Pons (tissue), 1 donor: ENCODE measurements around the gene LRRC4.

Experiments
- DNase-seq: peaks from one replicate; pipeline ENCODE4 v3.0.0-alpha.2; 2016; ENCODE audit warnings: low spot score

Gene LRRC4

DNA sequence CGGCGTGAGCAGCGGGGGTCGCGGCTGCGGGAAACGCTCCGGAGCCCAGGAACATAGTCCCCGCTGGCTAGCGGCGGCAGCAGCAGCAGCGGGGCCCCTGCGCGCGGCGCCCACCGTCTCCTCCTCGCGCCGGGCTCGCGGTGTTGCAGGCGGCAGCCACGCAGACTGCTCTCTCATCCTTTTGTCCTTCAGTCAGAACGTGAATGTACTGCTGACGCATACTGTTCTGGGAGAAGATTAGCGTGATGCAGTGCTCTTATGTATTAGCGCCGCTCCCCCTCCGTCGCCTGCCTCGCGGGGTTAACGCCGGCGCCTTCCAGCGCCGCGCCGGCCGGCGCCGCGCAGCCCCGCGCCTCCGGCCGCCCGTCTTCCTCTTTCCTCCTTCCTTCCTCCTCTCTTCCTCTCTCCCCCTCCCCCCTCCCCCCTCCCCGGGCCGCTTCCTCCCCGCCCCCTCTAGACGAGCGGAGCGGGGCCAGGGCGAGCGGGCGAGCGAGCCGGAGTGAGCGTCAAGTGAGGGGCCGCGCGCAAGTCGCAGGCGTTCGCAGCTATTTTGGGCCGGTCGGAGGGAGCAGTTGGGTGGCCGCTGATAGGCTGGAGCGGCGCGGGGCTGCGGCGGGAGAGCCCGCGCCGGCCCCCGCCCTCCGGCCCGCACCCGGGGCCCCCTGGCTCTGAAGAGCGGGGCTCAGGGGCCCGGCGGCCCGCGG, 816 bp upstream of the LRRC4 start:
- DNase-seq: peak; percentile 57

DNA sequence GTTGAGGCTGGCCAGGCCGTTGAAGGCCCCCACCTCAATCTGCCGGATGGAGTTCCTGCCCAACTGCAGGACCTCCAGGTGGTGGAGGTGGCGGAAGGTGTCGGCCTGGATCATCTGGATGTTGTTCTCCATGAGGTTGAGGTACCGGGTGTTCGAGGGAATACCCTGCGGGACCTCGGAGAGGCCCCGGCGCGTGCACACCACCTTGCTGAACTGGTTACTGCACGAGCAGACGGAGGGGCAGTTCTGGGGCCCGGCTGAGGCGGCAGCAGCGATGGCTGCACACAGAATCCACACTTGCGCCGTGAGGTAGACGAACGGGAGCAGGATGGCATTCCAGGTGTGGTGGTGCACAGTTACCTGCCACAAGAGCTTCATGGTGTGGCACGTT, 979 bp downstream of the LRRC4 start:
- DNase-seq: no peak

DNA sequence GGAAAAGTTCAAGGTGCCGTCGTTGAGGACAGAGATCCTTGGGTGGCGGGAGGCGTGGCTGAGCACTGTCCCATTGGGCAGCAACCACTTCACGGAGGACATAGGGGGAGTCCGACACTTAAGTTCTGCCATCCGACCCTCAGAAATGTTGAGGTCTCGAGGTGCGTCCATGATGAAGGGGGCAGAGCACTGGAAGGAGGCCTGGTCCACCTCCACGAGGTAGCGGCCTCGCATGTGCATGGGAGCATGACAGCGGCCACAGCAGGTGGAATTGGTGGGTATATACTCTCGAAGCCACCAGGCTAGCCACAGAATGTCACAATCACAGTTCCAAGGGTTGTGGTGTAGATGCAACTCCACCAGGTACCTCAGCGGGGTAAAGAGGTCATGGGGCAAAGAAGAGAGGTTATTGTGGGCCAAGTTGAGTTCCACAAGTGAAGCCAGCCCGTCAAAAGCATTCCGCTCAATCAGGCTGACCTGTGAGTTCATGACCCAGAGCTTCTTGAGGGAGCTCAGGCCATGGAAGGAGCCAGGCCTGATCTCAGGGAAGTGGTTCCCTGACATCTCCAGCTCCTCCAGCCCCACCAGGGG, 1.7 kb downstream of the LRRC4 start:
- no peak for DNase-seq

DNA sequence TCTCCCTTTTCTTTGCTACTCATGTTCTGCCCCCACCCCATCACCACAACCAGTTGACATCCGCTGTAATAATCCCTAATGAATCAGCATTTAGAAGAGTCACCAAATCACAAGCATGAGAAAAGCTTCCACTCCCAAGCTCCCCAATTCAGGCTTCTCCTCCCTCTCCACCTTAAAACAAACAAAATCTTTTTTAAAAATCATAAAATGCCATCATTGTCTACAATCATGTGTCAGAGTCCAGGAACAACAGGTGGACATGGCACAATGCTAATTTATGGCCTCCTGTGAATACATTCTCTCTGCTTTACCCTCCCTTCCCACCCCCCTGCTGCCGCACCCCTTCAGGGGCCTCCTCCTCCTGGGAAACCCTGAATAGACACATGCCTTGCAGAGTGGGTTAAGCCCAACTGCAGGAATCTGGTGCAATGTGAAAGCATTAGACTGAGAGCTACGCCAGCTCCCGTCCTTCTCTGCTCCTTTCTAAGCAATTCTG, 3.7 kb downstream of the LRRC4 start:
- no peak for DNase-seq

DNA sequence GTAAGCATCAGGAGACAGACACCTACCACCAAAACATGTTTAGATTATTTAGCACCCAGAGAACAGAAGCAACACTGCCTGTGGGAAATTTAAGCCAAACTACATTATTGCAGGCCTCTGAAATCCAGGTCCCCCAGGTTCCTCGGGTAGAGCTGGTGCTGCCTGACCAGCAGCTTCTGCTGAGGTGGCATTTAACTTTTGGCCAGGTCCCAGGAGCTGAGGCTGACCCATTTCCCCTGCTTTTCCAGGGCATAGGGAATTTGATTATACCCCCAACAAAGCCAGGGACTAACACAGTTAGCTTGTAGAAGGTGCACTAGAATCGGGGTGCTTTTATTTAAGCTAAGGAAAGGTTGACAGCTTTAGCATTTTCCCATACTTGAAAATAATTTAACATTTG, 4.7 kb downstream of the LRRC4 start:
- DNase-seq: no peak

DNA sequence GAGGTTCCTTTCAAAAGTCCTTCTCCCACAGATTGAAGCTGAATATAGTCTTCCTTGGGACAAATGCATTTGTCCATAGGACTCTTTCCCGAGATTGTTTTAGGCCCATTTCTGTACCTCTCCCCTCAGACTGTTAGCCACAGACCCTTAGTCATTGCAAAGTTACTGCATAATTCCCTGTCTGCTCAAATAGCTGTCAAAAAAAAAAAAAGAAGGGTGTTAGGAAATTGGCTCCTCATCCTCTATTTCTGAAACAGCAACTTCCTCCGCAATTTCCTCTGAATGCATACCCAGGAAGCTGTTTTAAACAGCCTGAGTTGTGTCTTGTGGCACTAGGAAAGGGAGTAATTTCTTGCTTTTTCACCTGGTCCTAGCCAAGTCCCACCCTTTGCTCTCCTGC, 5.4 kb downstream of the LRRC4 start:
- DNase-seq: no peak

DNA sequence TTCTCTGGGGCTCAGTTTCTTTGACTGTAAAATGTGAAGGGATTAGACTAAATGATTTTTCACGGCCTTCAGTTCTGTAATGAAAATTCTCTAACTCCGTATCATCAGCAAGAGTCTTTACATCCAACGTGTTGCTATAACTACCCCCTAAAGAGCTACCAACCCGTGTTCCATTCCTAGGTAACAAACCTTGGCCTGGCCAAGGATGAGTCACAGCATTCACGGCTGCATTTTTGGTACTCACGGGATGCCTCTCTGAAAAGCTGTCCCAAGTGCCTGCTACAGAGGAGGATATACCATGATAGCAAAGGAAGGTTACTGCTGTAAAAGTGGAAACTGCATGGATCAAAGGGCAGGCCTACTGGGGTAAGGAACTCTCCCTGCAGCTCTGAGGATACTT, 5.9 kb downstream of the LRRC4 start:
- no peak for DNase-seq

DNA sequence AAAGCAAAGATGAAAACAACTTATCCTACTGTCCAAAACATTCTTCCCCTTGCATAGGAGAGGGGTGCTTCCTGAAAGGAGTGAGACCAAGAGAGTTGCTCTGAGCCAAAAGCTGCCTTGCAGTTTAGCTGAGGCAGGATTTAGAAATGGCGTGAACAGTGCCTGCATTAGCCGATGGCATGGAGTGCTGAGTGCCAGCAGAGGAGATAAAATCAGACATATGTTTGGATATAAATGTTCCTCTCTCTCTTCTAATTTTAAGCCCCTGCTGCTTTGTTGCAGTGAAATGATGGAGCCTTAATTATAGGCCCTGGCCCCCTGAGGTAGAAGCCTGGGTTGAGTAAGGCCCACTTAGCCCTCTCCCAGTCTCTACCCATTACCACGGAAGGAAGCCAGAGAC, 7.1 kb downstream of the LRRC4 start:
- DNase-seq: no peak

DNA sequence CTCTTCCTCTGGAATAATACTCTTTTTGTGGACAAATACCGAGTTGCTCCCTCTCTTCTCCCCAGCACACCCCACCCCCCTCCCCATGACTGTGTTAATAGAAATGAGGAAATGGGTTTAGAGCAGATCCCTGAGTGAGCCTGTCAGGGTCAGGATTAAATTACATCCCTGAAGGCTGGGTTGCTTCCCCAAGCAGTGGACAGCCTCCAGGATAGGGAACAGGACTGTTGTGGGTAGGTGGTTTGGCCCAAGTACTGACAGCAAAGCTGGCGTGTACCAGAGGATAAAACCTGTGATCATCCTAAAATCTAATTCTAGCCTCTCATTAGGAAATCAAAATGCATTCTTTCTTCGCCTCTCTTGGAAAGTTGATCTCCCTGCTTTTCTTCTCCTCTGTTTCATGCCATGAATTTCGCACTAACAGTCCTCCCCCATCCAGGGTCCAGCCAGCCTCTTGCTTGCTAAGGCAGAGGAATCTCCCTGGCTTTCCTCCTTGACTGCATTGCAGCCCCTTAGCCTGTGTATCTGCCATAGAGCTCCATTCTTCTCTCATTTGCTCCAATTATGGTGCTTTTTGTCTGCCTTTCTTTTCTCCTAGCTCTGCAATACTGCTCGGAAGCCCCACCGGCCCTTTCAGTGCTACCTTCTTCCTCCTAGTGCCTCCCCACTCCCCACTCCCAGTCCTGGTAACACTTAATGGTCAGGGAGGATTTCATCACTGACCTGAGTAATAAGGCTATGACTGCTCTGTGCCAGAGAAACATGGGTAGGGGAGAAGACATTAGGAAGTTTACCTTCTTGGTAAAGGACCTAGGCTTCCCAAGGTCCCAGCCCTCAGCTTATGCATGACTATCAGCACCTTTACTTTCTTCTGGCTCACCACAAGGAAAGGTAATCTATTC, 8.4 kb downstream of the LRRC4 start:
- no peak for DNase-seq

DNA sequence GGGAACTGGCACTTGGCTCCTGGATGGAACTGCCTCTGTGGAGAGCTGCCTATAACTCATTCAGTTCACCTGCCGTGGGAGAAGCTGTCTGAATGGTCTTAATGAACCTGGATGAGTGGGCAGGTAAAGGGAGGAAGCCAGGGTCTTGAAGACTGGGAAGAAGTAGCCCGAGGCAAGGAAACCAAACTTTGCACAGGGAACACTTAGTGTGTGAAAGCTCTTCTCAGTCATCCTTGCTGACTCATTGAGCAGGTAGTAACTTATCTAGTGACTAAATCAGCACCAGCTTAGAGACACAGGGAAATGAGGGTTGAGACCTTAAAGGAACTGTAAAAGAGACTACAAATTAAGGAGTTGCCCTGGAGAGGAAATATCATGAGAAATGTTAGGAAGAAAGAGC, 9.9 kb downstream of the LRRC4 start:
- DNase-seq: no peak

DNA sequence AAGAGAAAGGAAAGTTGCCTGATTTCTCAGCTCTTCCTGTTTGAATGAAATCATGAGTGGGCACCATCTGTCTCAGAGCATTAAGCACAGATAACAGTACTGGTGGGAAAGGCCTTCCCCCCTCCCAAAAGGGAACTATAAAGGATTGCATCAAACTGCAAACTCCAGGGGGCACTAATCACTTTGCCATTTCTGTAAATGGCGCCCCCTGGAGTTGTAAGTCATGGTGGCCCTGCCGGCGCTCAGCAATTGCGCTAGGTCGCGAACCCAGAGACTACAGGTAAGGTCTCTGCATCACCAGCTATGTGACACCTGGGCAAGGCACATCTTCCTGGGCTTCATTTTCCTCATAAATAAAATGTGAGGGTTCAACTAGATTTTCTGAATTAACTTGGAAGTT, 11.1 kb downstream of the LRRC4 start:
- no peak for DNase-seq

DNA sequence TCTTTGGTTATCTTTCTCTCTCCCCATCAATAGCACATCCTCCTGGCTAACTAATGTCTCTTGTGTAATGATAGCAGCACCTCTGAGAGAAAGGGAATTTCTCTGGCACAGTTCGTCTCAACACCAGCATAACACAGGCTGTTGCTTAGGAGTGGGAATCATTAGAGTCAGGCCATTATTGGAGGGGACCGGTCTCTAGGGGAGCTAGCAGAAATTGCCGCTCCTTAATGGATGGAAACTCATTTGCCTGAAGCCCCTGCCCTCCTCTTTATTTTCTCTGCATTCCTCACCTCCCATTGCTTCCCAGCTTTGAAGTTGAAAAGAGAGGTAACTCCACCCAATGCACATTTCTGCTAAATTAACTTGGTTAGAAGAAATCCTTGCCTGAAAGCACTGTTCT, 11.9 kb downstream of the LRRC4 start:
- no peak for DNase-seq

DNA sequence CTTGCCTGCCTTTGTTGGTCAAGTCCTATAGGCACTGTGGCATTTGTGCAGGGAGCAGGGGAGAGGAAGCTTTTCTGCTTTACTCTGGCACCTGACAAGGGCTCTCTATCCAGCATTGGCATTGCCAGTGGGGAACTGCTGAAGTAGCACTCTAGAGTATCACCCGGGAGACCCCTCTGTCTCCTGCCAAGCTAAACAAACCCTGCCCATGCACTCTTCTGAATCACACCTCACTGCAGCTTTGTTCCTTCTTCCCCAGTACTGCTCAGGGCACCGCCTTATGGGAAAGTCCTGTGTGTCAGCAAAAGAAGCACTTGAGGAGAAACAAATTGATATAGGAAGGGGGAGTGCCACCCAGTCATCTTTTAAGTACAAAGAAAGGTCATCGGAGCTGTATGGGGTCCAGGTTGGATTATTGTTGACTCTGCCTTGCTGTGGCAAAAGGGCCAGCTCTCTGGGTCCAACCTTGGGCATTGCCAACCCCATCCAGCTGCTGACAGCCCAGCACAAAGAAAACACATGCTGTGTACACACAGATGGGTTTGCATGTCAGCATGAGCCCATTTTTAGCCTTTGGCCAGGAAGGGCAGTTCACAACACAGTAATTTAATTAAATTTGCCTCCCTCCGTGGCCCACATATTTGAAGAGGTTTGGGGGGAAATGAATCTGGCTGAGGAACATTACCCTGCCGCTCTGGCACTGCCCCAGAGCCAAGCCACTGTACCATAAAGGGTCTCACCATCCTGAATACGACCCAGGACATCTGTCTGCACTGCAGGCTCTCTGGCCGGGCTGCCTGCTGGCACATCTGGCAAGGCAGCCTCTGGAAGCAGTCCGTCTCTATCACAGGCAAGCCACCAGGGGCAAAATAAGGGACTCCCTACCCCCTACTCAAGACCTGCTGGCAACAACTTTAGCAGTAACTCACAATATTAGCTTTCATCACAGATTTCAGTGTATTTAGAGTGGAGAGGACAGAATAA, 13.1 kb downstream of the LRRC4 start:
- DNase-seq: no peak

DNA sequence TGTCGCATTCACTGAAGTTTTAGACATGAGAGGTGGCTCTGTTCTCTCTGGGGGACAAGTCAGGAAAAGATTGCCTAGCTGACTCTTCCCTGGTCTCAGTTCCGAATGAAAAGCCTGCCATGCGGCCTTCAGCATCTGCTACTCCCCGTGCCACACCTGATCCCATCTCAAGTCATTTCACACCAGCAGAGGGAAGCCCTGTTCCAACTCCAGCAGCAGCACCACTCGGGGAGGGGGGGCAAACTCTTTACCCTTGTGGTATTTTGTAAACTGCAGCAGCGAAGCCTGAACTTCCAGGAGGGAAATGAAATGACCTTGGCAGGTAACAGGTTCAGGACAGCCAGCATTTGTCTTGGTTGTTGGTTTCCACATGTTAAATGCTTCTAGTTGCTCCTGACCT, 13.8 kb downstream of the LRRC4 start:
- DNase-seq: no peak

DNA sequence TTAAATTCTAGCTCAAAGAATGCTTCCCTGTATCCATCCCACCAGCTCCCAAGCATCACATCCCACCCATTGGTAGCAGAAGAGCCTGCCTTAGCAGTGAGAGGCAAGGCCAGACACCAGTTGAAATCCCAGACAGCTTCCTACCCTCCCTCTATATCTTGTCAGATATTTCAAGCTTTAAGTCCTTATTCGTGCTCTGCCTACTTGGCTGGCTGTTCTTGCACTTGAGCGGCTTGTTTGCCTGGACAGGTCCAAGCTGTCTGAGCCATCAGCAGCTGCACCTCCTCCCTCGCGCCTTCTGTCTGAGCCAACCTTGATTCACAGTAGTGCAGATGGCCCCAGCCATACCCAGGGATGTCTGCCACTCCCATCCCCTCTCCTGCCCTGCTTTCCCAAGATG, 16.4 kb downstream of the LRRC4 start:
- DNase-seq: no peak

DNA sequence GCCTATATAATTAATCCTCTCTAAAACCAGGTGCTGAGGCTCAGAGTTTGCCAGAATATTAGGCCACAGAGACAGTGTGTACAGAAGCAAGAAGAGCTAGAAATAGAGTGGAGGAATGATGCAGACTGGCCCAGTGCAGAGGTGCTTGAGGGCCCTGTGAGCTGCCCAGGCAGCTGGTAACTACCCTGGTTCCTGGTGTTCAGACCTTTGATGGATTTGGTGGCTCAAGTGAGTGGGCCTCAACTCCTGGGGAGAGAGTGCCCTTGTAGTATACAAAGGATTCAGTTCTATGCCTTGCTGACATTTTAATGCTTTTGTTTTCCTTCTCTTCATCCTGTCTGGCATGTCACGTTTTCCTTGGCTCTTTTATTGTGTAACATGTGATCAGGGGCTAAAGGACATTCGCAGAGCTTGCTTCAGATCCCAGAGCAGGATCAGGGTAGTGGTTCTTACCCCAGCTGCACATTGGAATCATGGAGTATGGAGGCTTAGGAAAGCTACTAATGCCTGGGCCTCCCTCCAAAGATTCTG, 20.0 kb downstream of the LRRC4 start:
- no peak for DNase-seq

DNA sequence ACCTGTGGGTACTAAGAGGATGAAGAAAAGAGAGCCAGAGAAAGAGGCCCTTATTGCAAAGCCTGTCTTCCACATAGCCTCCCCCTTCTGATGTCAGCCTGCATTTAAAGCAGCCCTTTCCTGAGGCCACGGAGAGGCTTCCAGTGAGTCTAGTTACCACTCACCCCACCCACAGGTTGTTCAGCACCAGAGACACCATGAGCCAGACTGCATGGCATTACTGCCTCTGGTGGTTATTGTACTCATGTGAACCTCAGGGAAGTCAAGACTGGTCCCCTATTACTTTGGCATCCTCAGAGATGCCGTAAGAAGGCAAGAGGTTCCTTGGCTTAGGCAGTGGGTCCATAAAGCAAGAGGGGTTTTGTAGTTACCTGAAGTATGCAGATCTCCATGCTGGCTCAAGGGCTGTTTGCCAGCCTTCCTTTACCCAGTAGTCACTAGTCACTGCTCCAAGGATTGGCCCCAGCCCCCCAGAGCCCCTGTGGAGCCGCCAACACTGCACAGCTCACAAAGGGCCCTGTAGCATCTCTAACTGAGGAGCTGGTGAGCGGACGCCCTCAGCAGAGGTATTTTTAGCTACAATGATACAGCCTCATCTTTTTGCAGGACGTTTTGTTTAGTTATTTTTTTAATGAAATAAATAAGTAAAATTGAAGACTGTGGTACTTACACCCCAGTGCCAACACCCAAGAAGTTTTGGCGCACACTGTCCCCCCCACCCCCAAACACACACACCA, 20.7 kb downstream of the LRRC4 start:
- no peak for DNase-seq

DNA sequence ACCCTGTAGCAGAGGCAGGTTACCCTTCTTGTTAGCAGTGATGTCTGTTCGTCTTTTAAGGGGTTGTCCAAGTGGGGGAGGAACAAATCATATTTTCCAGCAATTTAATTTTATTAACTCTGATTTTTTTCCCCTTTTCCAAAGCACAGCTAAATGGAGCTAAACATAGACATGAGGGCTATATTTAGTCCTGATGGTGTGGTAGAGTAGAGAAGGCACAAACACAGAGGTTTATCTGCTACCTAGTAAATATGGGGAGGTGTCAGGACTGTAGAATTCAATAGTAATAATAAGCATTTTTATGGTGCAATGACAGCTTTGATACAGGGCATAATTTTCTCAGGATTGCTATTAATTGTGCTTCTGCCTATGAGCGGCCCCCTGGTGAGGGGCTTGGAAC, 22.5 kb downstream of the LRRC4 start:
- DNase-seq: no peak

DNA sequence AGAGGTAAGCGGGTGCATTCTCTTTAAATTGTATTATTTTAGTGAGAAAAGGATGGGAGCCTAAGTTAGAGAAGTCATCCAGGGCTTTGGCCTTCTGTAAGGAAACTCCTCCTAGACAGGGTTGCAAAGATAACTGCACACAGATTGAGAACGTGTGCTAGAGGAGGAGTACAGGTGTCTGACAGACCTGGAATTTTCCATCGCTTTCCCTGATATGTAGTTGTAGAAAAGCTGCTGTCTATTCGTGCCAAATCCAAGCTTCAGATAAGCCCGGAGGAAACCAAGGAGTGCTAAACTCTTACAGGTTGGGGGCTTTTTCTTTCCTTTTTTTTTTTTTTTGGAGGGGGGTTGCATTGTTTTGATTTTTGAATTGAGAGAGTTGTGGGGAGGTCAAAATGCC, 23.1 kb downstream of the LRRC4 start:
- no peak for DNase-seq

DNA sequence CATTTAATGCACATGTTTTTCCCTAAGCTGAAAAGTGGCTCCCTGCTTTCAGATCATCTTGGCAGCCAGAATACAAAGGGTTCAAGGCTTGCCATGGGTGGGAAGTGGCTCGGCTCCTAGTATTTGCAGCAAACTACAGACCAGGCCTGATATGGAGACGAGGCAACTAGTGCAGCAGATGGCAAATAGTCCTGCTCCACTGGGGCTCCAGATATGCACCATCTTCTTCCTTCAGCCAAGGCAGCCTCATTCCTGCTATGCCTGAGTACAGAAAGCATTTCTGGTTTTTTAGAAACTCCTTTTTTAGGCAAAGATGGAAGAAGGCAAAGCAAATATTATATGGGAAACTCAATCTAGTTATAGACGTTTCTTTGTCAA, 23.9 kb downstream of the LRRC4 start:
- no peak for DNase-seq
